CD4-positive, alpha-beta memory T cell (primary cell): Measurements from ENCODE around the gene POU5F2. TPM values are rescaled to one million over a fixed set of nuclear protein-coding genes. Genes with fewer than 3 reads are reported as not detected.

Experiments
- CTCF ChIA-PET: fragments of 350-600 bp; sonication (Branson Sonifier 250); formaldehyde crosslinking; loops from one replicate; lab custom pipeline; 2021; ENCODE audit warnings: inconsistent platforms; ENCODE audit not compliant: partially characterized antibody; lab: Charles Lee
- POLR2A ChIA-PET: fragments of 350-600 bp; sonication (Branson Sonifier 250); formaldehyde crosslinking; loops from one replicate; lab custom pipeline; 2021; ENCODE audit not compliant: partially characterized antibody; lab: Charles Lee
- DNase-seq, 5 donors: peaks; one replicate each; pipeline versions ENCODE4 v3.0.0 to v3.0.0-alpha.2; 2020 to 2022; ENCODE audit warnings: mixed read lengths in 1 of 5
- H3K27ac ChIP-seq: one replicate; pipeline ENCODE4 v1.7.0; 2013; ENCODE audit warnings: low read depth, low read length
- H3K27me3 ChIP-seq: 2 replicates; pipeline ENCODE4 v1.7.0; 2013; ENCODE audit warnings: mild to moderate bottlenecking, low read length, moderate library complexity; ENCODE audit not compliant: insufficient read depth
- H3K36me3 ChIP-seq: 2 replicates; pipeline ENCODE4 v1.7.0; 2013; ENCODE audit warnings: mild to moderate bottlenecking, low read length, moderate library complexity; ENCODE audit not compliant: insufficient read depth
- H3K4me1 ChIP-seq: 2 replicates; pipeline ENCODE4 v1.7.0; 2013; ENCODE audit warnings: mild to moderate bottlenecking, low read length, moderate library complexity; ENCODE audit not compliant: insufficient read depth
- H3K4me3 ChIP-seq, 2 donors: one replicate each; pipeline ENCODE4 v1.7.0; 2013; ENCODE audit warnings: low read length in 2 of 2, mild to moderate bottlenecking in 1 of 2
- H3K9me3 ChIP-seq, 2 donors: one replicate each; pipeline ENCODE4 v1.7.0; 2013; ENCODE audit warnings: low read length in 2 of 2, control low read depth in 1 of 2; ENCODE audit not compliant: control insufficient read depth in 1 of 2
- H3K27ac Mint-ChIP-seq, 7 donors: one replicate each; pipeline ENCODE4 v1.8.0; 2020 to 2021; ENCODE audit warnings: mixed read lengths in 7 of 7, mild to moderate bottlenecking in 6 of 7, inconsistent platforms in 3 of 7, moderate library complexity in 3 of 7
- H3K27me3 Mint-ChIP-seq, 2 donors: one replicate each; pipeline ENCODE4 v1.8.0; 2020 to 2021; ENCODE audit warnings: mixed read lengths in 2 of 2
- H3K36me3 Mint-ChIP-seq, 2 donors: one replicate each; pipeline ENCODE4 v1.8.0; 2020 to 2021; ENCODE audit warnings: mixed read lengths in 2 of 2, inconsistent platforms in 1 of 2, mild to moderate bottlenecking in 1 of 2
- H3K4me1 Mint-ChIP-seq, 4 donors: one replicate each; pipeline ENCODE4 v1.8.0; 2020 to 2021; ENCODE audit warnings: mixed read lengths in 4 of 4, mild to moderate bottlenecking in 1 of 4
- H3K4me3 Mint-ChIP-seq, 8 donors: one replicate each; pipeline ENCODE4 v1.8.0; 2020 to 2021; ENCODE audit warnings: mixed read lengths in 8 of 8, mild to moderate bottlenecking in 7 of 8, moderate library complexity in 6 of 8, inconsistent platforms in 3 of 8
- H3K9me3 Mint-ChIP-seq, 8 donors: one replicate each; pipeline ENCODE4 v1.8.0; 2020 to 2021; ENCODE audit warnings: mixed read lengths in 8 of 8, mild to moderate bottlenecking in 5 of 8, inconsistent platforms in 3 of 8, moderate library complexity in 1 of 8
- intact Hi-C: fragments of 100-400 bp; cut with micrococcal nuclease; formaldehyde crosslinking; loops from one replicate; pipeline ENCODE4 v1.15.1; 2023
- polyA plus RNA-seq, 2 donors: library from polyadenylated mRNA; unstranded; fragments of 300-500 nt; fragmentation: Illumina TruSeq; gene quantifications; one replicate each; pipeline ENCODE4 v1.2.3, GENCODE V29; 2021
- total RNA-seq, 2 experiments: library from RNA; stranded (reverse); gene quantifications; one replicate each; pipeline ENCODE4 v1.2.3, GENCODE V29; 2021

Gene POU5F2, protein sequence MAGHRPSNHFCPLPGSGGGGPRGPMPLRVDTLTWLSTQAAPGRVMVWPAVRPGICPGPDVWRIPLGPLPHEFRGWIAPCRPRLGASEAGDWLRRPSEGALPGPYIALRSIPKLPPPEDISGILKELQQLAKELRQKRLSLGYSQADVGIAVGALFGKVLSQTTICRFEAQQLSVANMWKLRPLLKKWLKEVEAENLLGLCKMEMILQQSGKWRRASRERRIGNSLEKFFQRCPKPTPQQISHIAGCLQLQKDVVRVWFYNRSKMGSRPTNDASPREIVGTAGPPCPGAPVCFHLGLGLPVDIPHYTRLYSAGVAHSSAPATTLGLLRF
- total RNA-seq (1 to 10 TPM; 1.7 to 1.9 TPM), polyA plus RNA-seq (under 1 TPM; 0.08 to 0.28 TPM)

DNA sequence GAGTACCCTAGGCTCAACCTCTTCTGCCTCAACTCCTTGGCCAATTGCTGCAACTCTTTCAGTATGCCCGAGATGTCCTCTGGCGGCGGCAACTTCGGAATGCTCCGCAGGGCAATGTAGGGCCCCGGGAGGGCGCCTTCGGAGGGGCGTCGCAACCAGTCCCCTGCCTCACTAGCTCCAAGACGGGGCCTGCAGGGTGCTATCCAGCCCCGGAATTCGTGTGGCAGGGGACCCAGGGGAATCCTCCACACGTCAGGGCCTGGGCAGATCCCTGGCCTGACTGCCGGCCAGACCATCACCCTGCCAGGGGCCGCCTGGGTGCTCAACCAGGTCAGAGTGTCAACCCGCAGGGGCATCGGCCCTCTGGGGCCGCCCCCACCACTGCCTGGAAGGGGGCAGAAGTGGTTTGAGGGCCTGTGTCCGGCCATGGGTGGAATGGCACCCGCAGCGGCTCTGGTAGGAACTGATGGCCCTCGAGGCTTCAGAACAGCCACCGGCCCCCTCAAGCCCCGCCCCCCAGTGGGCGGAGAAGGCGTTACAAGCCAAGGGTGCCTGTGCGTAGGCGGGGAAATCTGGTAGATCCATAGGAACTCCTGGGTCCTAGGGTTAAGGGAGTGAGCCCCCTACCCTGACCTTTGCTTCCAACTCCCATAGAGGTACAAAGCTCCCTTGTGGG lies at the start of gene POU5F2:
Gene POU5F2, minus strand, starts transcription at position 465 of the 676 bp plus-strand sequence. Its CDS starts 37 bp downstream, at position 428.
- peaks cover 0 to 11% (median 4%) of the 10 kb centered on the region in 8 donors for H3K9me3 Mint-ChIP-seq
- no peak for DNase-seq
- Histone ChIP-seq H3K27me3 (no peaks in the 10 kb centered on the region), H3K27ac (no peak within 1 kb of the TSS), H3K4me3 (no peak within 1 kb of the TSS), H3K4me1 (no peaks in the 10 kb centered on the region), H3K36me3 (no peaks in the 10 kb centered on the region), H3K9me3 (no peaks in the 10 kb centered on the region)
- peaks cover 69 to 75% of the 10 kb centered on the region in 2 donors for H3K36me3 Mint-ChIP-seq
- ChIA-PET CTCF (no interaction called here), POLR2A (no interaction called here)
- no peaks in the 10 kb centered on the region for H3K27me3 Mint-ChIP-seq
- intact Hi-C loops, result no loop called here
- no peak within 1 kb of the TSS for H3K4me3 Mint-ChIP-seq
- peaks cover 0 to 1% (median 0%) of the 10 kb centered on the region in 4 donors for H3K4me1 Mint-ChIP-seq
- H3K27ac Mint-ChIP-seq, result no peak within 1 kb of the TSS

DNA sequence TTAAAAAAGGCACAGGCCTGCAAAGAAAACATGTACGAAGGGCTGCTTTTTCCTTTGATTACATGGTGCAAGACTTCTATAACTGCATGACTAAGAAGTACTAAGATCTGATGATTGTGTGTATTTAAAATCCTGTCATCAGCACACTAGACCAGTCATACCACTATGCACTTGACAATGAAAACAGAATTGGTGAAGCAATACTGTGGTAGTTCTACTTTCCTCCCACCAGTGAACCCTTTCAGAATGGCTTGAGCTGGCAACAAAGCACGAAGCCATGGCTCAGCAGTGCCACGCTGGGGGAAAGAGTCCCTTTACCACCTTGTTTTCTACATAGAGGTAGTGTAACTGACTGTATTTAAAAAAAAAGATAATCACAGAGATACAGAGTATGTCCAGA lies 49.0 kb upstream of the POU5F2 start:
- no peak for DNase-seq
- no peaks in the 10 kb centered on the region for H3K27me3 ChIP-seq
- CTCF ChIA-PET, result interaction anchor here (1.3 to 2.6 kb wide), 2 partner anchors 10 to 156 kb away, joined by 3 to 8 read pairs; no protein-coding TSS in a partner anchor
- H3K27ac Mint-ChIP-seq, result no peak overlapping the region
- H3K27ac ChIP-seq, result no peak overlapping the region
- peaks cover 0 to 3% (median under 1%) of the 10 kb centered on the region in 4 donors for H3K4me1 Mint-ChIP-seq
- H3K9me3 Mint-ChIP-seq, result no peaks in the 10 kb centered on the region
- no peaks in the 10 kb centered on the region for H3K27me3 Mint-ChIP-seq
- H3K4me3 Mint-ChIP-seq, result no peak overlapping the region
- H3K4me3 ChIP-seq, result no peak overlapping the region
- POLR2A ChIA-PET, result no interaction called here
- H3K9me3 ChIP-seq, result no peaks in the 10 kb centered on the region
- H3K4me1 ChIP-seq, result no peaks in the 10 kb centered on the region
- intact Hi-C loops, result no loop called here
- H3K36me3 ChIP-seq, result no peaks in the 10 kb centered on the region
- H3K36me3 Mint-ChIP-seq, result peaks cover 13 to 20% of the 10 kb centered on the region in 2 donors

DNA sequence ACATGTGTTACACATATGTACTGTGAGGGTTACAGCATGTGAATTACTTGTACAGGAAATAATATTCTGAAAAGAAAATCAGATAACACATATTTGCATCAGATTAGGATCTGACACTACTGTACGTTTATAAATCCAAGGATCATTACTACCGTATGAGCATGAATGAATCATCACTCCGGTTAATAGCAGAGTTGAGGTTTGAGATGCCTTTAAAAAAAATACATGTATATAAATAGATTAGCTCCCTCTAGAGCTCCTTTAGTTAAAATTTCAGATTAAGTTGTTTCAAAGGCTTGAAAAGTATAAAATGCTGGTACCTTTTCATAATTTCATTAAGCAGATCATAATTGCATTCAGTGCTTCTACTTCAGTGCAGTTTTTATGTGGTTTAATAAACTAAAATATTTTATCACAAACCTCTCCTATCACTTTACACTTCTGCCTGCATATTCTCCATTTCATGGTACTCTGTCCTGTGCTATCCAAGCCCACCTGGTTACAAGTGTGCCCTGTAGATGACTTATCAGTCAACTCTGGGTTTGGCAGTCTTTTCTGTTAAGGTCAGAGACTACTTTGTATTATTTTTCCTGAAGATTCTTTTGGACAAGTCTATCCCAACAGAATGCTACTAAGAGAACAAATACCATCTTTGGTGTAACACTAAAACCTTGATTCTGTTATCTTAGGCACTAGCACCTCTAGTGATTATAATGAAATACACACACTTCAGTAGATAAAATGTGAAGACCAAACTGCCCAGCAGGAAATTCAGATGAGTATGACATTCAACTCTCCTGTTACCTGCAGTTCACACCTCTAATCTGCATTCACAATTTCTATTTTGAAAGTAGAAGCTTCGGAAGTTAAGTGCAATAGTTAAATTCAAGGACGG lies 48.0 kb upstream of the POU5F2 start:
- no peaks in the 10 kb centered on the region for H3K4me1 ChIP-seq
- Mint-ChIP-seq H3K4me1 (peaks cover 0 to 3% (median under 1%) of the 10 kb centered on the region in 4 donors), H3K4me3 (no peak overlapping the region), H3K27ac (no peak overlapping the region), H3K27me3 (no peaks in the 10 kb centered on the region), H3K36me3 (peaks cover 8 to 11% of the 10 kb centered on the region in 2 donors), H3K9me3 (no peaks in the 10 kb centered on the region)
- CTCF ChIA-PET, result interaction anchor here (2.6 kb wide), 1 partner anchor 11 kb away, joined by 8 read pairs; no protein-coding TSS in a partner anchor
- intact Hi-C loops, result no loop called here
- POLR2A ChIA-PET, result no interaction called here
- no peak overlapping the region for H3K4me3 ChIP-seq
- H3K27me3 ChIP-seq, result no peaks in the 10 kb centered on the region
- H3K36me3 ChIP-seq, result no peaks in the 10 kb centered on the region
- no peak for DNase-seq
- H3K27ac ChIP-seq, result no peak overlapping the region
- H3K9me3 ChIP-seq, result no peaks in the 10 kb centered on the region

DNA sequence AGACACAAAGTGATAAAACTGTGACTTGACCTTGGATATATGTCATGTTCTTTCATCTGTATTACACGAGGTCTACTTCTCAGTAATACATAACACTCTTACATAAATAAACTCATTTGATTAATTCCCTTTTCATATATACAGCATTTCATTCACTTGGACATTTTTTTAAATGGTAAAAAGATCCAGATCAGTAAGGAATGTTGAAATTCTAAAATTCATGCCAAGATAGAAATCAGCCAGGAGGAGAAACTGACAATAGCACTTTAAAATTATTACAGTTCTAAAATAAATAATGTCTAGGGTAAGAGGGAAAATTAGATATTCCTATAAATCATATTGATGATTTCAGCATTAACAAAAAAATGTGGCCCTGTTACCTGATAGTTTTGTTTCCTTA lies 46.2 kb upstream of the POU5F2 start:
- Histone ChIP-seq H3K4me3 (no peak overlapping the region), H3K27me3 (no peaks in the 10 kb centered on the region), H3K4me1 (no peaks in the 10 kb centered on the region), H3K36me3 (no peaks in the 10 kb centered on the region), H3K27ac (no peak overlapping the region), H3K9me3 (no peaks in the 10 kb centered on the region)
- Mint-ChIP-seq H3K36me3 (peaks cover 8 to 11% of the 10 kb centered on the region in 2 donors), H3K27ac (no peak overlapping the region), H3K4me1 (peaks cover 0 to 1% (median 0%) of the 10 kb centered on the region in 4 donors), H3K27me3 (no peaks in the 10 kb centered on the region), H3K9me3 (no peaks in the 10 kb centered on the region), H3K4me3 (no peak overlapping the region)
- intact Hi-C loops, result no loop called here
- no peak for DNase-seq
- CTCF ChIA-PET, result no interaction called here
- POLR2A ChIA-PET, result no interaction called here

DNA sequence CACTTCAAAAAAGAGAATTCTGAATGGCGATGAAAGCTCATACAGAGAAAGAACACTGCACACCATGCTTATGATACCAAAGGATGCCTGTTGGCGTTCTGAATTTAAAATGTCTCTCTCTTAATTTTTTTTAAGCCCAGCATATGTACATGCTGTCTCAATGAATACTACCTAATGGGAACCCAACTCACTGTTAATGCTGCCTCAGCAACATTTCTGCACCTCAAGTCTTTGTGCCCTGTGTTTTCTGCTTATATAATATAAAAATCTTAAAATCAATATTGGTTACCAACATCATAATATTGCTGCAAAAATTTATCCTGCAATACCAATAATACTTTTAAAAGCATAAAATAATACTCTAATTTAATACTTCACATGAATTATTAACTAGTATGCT lies 44.1 kb upstream of the POU5F2 start:
- Mint-ChIP-seq H3K27me3 (no peaks in the 10 kb centered on the region), H3K4me3 (no peak overlapping the region), H3K9me3 (peaks cover 0 to 2% (median 0%) of the 10 kb centered on the region in 8 donors), H3K36me3 (peaks cover 22 to 26% of the 10 kb centered on the region in 2 donors), H3K4me1 (no peaks in the 10 kb centered on the region), H3K27ac (no peak overlapping the region)
- H3K4me1 ChIP-seq, result no peaks in the 10 kb centered on the region
- H3K27me3 ChIP-seq, result no peaks in the 10 kb centered on the region
- ChIA-PET POLR2A (no interaction called here), CTCF (no interaction called here)
- intact Hi-C loops, result no loop called here
- no peaks in the 10 kb centered on the region for H3K36me3 ChIP-seq
- DNase-seq, result no peak
- H3K9me3 ChIP-seq, result no peaks in the 10 kb centered on the region
- H3K4me3 ChIP-seq, result no peak overlapping the region
- no peak overlapping the region for H3K27ac ChIP-seq

DNA sequence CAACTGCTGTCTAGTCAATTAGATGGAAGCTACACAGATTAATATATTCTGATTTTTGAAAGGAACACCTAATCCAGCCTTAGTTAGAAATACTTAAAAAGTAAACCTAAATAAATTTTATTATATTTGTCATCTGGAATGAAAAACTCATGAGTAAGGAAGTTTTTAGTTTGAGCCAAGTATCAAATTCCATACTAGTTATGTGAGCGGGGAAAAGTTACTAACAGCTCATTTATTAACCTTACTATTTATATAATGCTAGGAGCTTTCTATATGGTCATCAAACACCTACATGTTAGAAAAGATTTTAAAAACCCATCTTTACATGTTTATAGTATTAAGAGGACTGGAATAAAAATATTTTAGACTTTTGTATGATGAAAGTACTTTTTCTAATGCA lies 41.6 kb upstream of the POU5F2 start:
- CTCF ChIA-PET, result interaction anchor here (1.0 to 1.7 kb wide), 3 partner anchors 18 to 20 kb away, joined by 3 to 6 read pairs (median 3); no protein-coding TSS in a partner anchor

More for the DNA sequence above, 41.6 kb upstream of the POU5F2 start:
- intact Hi-C loops, result no loop called here
- no peak overlapping the region for H3K4me3 ChIP-seq
- H3K36me3 ChIP-seq, result no peaks in the 10 kb centered on the region
- POLR2A ChIA-PET, result no interaction called here
- H3K27ac ChIP-seq, result no peak overlapping the region
- no peak overlapping the region for H3K4me3 Mint-ChIP-seq
- no peak for DNase-seq
- no peaks in the 10 kb centered on the region for H3K27me3 ChIP-seq
- peaks cover 0 to 2% (median 0%) of the 10 kb centered on the region in 8 donors for H3K9me3 Mint-ChIP-seq
- no peaks in the 10 kb centered on the region for H3K4me1 ChIP-seq
- H3K36me3 Mint-ChIP-seq, result peaks cover 28 to 30% of the 10 kb centered on the region in 2 donors
- H3K27me3 Mint-ChIP-seq, result no peaks in the 10 kb centered on the region
- no peak overlapping the region for H3K27ac Mint-ChIP-seq
- no peaks in the 10 kb centered on the region for H3K4me1 Mint-ChIP-seq
- H3K9me3 ChIP-seq, result no peaks in the 10 kb centered on the region
